HL-60 (cell line): Measurements from ENCODE around the gene GPR107.

Source experiments
- GABPA ChIP-seq: IDR thresholded peaks from 2 replicates; pipeline ENCODE4 v1.6.1; 2012; ENCODE audit warnings: low read depth
- POLR2AphosphoS5 ChIP-seq: IDR thresholded peaks from 2 replicates; pipeline ENCODE4 v1.6.1; 2012; ENCODE audit warnings: low read depth
- SPI1 ChIP-seq: IDR thresholded peaks from 2 replicates; pipeline ENCODE4 v1.6.1; 2012; ENCODE audit warnings: low read depth, mild to moderate bottlenecking, borderline replicate concordance
- TF ChIP-seq, protein P1 (sequence below): IDR thresholded peaks from one replicate; pipeline ENCODE4 v1.5.1; 2011; ENCODE audit warnings: low read length, control low read depth, inconsistent platforms; ENCODE audit not compliant: insufficient read depth
- TF ChIP-seq, protein P2 (sequence below): IDR thresholded peaks from 2 replicates; pipeline ENCODE4 v1.6.1; 2012; ENCODE audit warnings: low read depth; ENCODE audit not compliant: insufficient replicate concordance

DNA sequence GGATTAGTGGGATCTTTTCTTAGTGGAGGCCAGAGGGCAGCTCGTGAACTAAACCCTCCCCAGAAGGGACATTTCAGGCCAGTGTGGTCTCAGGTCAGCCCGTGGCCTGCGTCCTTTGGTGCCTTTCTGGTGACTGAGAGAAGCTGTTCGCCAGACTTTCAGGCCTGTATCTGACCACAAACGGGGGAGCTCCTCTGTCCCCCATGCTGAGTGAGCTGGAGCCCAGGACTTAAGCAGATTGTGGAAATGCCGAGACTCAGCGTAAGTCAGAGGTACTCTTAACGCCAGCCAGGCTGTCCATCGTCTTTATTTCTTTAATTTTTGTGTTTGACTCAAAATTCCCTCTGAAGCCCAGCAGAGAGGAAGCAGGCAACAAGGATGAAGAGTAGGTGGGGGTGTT lies 63.7 kb downstream of the GPR107 start:
- no peak for TF ChIP-seq POLR2AphosphoS5
- TF ChIP-seq, protein P1, sequence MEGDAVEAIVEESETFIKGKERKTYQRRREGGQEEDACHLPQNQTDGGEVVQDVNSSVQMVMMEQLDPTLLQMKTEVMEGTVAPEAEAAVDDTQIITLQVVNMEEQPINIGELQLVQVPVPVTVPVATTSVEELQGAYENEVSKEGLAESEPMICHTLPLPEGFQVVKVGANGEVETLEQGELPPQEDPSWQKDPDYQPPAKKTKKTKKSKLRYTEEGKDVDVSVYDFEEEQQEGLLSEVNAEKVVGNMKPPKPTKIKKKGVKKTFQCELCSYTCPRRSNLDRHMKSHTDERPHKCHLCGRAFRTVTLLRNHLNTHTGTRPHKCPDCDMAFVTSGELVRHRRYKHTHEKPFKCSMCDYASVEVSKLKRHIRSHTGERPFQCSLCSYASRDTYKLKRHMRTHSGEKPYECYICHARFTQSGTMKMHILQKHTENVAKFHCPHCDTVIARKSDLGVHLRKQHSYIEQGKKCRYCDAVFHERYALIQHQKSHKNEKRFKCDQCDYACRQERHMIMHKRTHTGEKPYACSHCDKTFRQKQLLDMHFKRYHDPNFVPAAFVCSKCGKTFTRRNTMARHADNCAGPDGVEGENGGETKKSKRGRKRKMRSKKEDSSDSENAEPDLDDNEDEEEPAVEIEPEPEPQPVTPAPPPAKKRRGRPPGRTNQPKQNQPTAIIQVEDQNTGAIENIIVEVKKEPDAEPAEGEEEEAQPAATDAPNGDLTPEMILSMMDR: no peak
- TF ChIP-seq, protein P2, sequence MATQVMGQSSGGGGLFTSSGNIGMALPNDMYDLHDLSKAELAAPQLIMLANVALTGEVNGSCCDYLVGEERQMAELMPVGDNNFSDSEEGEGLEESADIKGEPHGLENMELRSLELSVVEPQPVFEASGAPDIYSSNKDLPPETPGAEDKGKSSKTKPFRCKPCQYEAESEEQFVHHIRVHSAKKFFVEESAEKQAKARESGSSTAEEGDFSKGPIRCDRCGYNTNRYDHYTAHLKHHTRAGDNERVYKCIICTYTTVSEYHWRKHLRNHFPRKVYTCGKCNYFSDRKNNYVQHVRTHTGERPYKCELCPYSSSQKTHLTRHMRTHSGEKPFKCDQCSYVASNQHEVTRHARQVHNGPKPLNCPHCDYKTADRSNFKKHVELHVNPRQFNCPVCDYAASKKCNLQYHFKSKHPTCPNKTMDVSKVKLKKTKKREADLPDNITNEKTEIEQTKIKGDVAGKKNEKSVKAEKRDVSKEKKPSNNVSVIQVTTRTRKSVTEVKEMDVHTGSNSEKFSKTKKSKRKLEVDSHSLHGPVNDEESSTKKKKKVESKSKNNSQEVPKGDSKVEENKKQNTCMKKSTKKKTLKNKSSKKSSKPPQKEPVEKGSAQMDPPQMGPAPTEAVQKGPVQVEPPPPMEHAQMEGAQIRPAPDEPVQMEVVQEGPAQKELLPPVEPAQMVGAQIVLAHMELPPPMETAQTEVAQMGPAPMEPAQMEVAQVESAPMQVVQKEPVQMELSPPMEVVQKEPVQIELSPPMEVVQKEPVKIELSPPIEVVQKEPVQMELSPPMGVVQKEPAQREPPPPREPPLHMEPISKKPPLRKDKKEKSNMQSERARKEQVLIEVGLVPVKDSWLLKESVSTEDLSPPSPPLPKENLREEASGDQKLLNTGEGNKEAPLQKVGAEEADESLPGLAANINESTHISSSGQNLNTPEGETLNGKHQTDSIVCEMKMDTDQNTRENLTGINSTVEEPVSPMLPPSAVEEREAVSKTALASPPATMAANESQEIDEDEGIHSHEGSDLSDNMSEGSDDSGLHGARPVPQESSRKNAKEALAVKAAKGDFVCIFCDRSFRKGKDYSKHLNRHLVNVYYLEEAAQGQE: no peak
- TF ChIP-seq GABPA: no peak
- no peak for TF ChIP-seq SPI1
